Activated naive CD4-positive, alpha-beta T cell treated with anti-CD3 and anti-CD28 coated beads, Interleukin-2, amount 50 U/mL, for 72 hours (primary cell): Measurements from ENCODE around the gene FAM20C. TPM values are rescaled to one million over a fixed set of nuclear protein-coding genes. Genes with fewer than 3 reads are reported as not detected.

Experiments used
- ATAC-seq, 2 donors: fragments of 150-1000 bp; cut with Tn5 transposase; 2 replicates each; pipeline ENCODE4 v1.10.0; 2021; ENCODE audit warnings: mild to moderate bottlenecking in 2 of 2, moderate library complexity in 2 of 2
- DNase-seq, 2 donors: peaks; one replicate each; pipeline ENCODE4 v3.0.0; 2021 to 2022; ENCODE audit warnings: low spot score in 2 of 2
- H3K27ac Mint-ChIP-seq, 2 donors: one replicate each; pipeline ENCODE4 v1.8.0; 2022; ENCODE audit warnings: mild to moderate bottlenecking in 2 of 2, mixed read lengths in 2 of 2
- H3K36me3 Mint-ChIP-seq, 2 donors: one replicate each; pipeline ENCODE4 v1.8.0; 2022; ENCODE audit warnings: mixed read lengths in 2 of 2
- H3K9me3 Mint-ChIP-seq, 2 donors: one replicate each; pipeline ENCODE4 v1.8.0; 2022; ENCODE audit warnings: mixed read lengths in 2 of 2
- total RNA-seq, 2 donors: library from RNA; stranded (reverse); gene quantifications; one replicate each; pipeline ENCODE4 v1.2.3, GENCODE V29; 2022

Gene FAM20C
- total RNA-seq, 2 donors from 2014 or later: 0.53 TPM; not detected in 1

DNA sequence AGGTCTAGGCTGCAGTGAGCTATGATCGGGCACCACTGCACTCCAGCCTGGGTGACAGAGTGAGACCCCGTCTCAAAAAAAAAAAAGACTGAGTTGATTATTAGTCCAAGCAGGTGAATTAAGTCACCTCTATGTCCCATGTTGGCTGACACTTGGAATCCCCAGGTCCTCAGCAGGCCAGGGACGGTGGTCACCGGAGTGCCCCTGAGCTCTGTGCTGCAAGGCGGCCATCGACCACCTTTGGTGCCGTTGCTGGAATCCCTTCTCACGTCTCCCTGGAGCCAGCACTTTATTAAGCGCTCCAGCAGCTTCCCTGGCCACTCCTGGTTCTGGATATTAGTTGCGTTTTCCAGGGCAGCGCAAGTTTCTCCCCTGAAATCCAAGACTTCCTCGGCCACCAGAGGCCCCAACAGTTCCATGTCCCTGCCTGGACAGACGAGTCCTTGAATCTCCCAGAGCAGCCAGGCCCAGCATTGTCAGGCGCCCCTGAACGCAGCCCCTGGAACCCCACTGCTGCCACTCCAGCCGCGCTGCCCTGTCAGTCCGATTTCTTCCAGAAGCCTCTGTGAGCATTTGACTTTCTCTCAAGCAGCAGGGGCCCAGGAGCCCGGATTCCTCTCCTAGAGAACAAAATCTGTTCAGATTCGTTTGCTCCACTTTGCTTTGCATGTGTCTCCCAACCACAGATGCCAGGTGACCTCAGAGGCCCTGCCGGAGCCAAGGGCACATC is 59.2 kb downstream of the FAM20C start:
- Mint-ChIP-seq H3K9me3 (no peaks in the 10 kb centered on the region), H3K36me3 (no peaks in the 10 kb centered on the region), H3K27ac (no peak overlapping the region)
- no peak for ATAC-seq
- no peak for DNase-seq

DNA sequence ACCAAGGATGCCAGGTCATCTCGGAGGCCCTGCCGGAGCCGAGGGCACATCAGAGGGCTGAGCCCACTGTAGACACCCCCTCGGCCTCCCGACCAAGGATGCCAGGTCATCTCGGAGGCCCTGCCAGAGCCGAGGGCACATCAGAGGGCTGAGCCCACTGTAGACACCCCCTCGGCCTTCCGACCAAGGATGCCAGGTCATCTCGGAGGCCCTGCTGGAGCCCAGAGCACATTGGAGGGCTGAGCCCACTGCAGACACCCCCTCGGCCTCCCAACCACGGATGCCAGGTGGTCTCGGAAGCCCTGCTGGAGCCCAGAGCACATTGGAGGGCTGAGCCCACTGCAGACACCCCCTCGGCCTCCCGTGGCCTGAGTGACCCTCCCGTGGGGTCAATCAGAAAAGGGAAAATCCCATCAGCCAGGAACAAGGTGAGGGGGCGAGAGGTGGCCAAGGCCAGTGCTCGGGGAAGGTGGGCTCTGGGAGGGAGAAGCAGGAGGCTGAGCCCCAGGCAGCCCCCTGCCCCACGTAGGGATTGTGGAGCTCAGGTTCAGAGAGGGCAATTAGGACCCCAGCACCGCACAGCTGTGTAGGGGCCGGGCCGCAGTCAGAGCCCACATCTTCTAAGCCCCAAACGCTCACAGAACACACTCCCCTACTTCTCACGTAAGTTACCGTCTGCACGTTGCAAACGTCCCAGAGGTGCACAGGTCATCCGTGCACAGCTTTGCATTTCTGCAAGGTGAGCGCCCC is 60.0 kb downstream of the FAM20C start:
- no peak for DNase-seq
- no peaks in the 10 kb centered on the region for H3K36me3 Mint-ChIP-seq
- no peak for ATAC-seq
- H3K9me3 Mint-ChIP-seq: no peaks in the 10 kb centered on the region
- H3K27ac Mint-ChIP-seq: no peak overlapping the region

DNA sequence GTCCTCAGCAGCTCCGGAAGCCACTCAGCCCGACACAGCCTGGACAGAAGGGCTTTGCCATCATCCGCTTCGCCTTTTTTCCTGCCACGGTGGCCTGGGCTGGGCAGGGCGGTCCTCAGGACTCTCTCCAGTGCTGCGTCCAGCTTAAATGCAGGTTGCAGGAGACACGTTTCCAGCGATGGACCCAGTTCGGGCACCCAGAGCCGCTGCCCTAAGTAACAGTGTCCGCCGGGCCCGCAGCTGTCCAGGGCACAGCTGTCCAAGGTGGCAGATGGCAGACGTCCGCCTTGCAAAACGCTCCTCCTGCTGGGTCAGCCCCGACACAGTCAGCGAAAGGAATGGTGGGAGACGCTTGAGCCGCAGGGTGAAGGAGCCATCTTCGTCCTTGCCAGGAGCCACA is 60.6 kb downstream of the FAM20C start:
- H3K9me3 Mint-ChIP-seq: no peaks in the 10 kb centered on the region
- no peak overlapping the region for H3K27ac Mint-ChIP-seq
- DNase-seq (no peak), ATAC-seq (no peak)
- H3K36me3 Mint-ChIP-seq: no peaks in the 10 kb centered on the region

DNA sequence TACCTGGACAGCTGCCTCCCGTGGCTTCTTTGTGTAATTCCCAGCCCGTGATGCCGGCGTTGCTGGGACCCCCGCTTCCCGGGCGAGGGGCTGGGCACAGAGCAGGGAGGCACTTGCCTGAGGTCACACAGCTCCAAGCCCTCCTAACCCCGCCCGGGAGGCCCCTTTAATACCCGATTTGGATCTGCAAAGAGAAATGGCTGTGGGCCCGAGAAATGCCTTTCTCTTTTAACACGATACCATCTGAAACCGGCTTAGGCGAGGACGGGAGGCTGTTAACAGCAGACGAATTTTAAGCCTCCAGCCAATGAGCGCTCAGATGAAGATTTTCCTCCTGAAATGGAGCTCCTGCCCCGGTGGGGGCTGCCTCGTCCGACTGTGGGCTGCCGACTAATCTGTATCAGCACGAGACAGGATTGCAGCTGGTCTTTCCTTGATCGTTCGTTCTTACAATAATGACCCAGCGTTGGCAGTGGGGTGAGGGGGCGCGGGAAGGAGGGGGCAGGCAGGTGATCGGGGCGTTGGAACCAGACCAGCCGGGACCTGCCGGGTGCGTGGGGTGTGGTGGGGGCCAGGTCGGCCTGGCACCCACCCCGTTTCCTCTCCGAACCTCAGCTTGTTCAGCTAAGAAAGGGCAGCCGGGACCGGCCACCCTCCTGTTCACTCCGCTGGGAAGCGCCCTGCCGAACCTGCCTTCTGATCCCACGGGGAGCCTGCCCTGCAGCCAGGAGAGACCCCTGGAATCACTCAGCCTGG is 61.4 kb downstream of the FAM20C start:
- no peak for ATAC-seq
- no peak for DNase-seq
- Mint-ChIP-seq H3K27ac (no peak overlapping the region), H3K9me3 (no peaks in the 10 kb centered on the region), H3K36me3 (no peaks in the 10 kb centered on the region)

DNA sequence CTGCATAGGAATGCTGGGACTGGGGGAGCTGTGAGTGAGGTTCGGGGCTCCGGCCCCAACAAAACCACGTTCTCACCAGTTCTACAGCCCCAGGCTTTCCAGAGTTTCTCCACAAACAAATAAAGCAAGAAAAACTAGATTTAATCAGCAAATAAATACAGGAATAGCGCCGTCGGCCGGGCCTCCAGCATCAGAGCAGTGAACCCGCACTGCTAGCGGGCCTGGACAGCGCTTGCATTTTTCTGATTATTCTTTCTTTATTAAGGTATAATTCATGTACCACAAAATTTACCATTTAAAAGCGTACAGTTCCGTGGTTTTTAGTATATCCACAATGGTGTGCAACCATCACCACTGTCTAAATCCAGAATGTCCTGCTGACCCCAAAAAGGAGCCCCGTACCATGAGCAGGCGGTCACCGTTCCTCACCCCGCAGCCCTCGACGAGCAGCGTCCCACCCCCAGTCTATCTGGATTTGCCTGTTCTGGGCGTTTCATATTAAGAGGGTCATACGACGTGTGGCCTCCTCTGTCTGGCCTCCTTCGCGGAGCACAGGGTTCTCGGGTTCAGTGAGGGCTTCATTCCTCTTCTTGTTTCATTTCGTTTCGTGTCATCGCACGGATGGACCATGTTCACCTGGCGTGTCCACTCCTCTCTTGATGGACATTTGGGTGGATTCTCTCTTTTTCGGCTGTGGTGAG is 62.1 kb downstream of the FAM20C start:
- Mint-ChIP-seq H3K27ac (no peak overlapping the region), H3K36me3 (no peaks in the 10 kb centered on the region), H3K9me3 (no peaks in the 10 kb centered on the region)
- ATAC-seq: no peak
- no peak for DNase-seq

DNA sequence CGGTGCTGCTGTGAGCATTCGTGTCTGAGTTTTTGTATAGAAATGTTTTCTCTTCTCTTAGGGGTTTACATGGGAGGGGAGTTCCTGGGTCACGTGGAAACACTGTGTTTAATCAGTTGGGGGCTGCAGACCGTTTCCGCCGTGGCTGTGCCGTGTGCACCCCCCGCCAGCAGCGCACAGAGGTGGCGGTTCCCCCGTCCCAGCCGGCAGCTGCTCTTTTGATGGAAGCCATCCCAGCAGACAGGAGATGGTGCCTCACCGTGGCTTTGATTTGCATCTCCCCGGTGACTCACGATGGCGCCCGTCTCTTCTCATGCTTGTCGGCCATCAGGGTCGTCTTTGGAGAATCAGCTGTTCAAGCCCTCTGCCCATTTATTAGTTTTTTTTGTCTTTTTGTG is 62.7 kb downstream of the FAM20C start:
- no peak for ATAC-seq
- no peak for DNase-seq
- H3K27ac Mint-ChIP-seq: no peak overlapping the region
- no peaks in the 10 kb centered on the region for H3K36me3 Mint-ChIP-seq
- no peaks in the 10 kb centered on the region for H3K9me3 Mint-ChIP-seq

DNA sequence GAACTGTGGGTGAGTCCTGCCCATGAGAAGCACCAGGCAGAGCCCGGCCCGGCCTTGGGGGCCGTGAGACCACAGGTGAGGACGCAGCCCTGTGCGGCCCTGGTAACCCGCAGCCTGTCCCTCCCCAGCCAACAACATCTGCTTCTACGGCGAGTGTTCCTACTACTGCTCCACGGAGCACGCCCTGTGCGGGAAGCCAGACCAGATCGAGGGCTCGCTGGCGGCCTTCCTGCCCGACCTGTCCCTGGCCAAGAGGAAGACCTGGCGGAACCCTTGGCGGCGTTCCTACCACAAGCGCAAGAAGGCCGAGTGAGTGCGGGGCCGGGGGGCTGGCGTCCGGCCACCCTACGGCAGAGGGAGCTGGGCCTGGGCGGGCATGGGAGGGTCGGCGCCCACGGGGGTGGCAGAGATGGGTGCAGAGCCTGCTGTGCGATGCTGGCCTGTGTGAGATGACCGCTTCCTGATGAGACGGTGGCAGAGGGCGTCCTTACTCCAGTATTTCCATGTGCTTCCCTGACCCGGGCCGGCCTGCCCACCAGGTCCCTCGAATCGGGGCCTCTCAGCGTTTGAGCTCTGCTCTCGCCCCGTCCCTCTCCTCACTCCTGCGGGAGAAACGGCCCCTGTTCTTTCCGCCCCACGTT is 63.5 kb downstream of the FAM20C start:
- DNase-seq: no peak
- no peak overlapping the region for H3K27ac Mint-ChIP-seq
- no peaks in the 10 kb centered on the region for H3K36me3 Mint-ChIP-seq
- no peak for ATAC-seq
- H3K9me3 Mint-ChIP-seq: no peaks in the 10 kb centered on the region

DNA sequence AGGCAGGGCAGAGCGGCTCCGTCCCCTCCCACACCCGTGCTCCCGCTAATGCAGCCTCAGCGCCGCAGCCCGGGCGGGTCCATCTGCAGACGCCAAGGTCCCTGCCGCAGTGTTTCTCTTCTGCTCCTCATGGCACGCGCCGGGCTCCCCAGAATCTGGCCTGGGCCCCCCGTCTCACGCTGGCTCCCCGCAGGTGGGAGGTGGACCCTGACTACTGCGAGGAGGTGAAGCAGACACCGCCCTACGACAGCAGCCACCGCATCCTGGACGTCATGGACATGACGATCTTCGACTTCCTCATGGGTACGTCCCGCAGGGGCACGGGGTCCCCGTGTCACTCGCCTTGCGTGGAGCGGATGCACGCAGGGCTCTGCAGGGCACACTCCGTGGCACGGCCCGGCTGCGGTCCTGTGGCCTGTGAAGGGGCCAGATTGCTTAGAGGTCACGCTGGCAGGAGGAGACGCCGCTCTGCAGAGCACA is 64.1 kb downstream of the FAM20C start:
- Mint-ChIP-seq H3K36me3 (no peaks in the 10 kb centered on the region), H3K27ac (no peak overlapping the region), H3K9me3 (no peaks in the 10 kb centered on the region)
- DNase-seq (no peak), ATAC-seq (no peak)

DNA sequence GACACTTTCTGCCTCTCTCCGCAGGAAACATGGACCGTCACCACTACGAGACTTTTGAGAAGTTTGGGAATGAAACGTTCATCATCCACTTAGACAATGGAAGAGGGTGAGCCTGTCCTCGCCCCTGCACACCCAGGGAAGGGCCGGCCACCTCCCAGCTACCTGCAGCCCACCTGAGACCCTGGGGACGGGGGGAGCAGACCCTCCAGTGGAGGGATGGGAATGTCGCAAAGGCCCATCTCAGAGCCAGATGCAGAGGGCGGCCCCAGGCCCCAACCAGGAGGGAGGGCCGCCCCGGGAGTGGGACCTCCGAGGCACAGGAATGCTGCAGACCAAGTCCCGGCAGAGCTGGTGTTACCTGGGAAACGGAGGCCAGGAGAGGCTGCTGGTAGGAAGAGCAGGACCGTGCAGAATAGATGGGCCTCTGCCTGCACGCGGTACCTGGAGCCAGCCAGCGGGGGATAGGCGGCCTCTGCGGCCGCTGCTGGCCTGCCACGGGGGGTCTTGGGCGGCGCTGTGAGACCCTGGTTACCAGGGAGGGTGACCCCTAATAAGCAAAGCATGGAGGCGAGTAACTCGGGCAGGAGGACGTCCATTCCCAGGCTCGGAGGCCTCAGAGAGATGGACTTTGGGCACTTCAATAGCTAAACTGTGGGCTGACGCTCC is 64.7 kb downstream of the FAM20C start:
- DNase-seq: no peak
- Mint-ChIP-seq H3K27ac (no peak overlapping the region), H3K36me3 (peaks cover 2 to 5% of the 10 kb centered on the region in 2 donors), H3K9me3 (peaks cover 0 to 4% of the 10 kb centered on the region in 2 donors)
- ATAC-seq: no peak

DNA sequence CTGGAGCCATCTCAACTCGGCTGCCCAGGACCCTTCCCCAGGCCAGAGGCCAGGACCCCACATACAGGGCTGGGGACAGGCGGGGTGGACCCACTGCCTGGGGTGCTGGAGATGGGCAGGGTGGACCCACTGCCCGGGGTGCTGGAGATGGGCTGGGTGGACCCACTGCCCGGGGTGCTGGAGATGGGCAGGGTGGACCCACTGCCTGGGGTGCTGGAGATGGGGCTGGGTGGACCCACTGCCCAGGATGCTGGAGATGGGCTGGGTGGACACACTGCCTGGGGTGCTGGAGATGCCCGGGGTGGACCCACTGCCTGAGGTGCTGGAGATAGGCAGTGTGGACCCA is 65.2 kb downstream of the FAM20C start:
- DNase-seq (no peak), ATAC-seq (no peak)
- H3K27ac Mint-ChIP-seq: no peak overlapping the region
- peaks cover 6 to 10% of the 10 kb centered on the region in 2 donors for H3K36me3 Mint-ChIP-seq
- H3K9me3 Mint-ChIP-seq: peaks cover 4 to 9% of the 10 kb centered on the region in 2 donors

DNA sequence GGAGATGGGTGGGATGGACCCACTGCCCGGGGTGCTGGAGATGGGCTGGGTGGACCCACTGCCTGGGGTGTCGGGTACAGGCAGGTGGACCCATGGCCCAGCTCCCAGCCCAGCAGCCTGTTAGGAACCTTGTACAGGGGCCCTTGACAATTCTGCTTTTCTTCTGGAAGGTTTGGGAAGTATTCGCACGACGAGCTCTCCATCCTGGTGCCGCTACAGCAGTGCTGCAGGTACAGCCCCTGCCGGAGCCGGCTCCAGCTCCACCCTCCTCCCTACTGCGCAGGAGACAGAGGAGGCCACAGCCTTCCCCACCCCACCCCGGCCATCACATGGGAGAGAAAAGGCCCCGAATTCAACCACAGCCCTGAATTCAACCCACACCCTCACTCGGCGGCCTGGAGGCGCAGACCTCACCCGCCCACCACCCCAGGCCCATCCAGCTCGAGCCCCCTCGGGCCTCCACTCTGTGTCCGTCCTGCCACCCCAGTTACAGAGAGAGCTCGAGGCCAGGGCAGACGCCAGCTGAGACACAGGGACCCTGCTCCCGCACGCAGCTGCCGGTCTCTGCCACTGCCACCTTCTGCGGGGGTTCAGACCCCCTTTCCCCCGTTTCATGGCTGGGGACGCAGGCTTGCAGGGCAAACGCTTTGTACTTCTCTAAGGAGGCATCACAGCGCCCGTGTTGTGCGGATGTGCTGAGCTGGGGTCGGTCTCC is 66.3 kb downstream of the FAM20C start:
- DNase-seq: no peak
- Mint-ChIP-seq H3K27ac (no peak overlapping the region), H3K36me3 (peaks cover 6 to 12% of the 10 kb centered on the region in 2 donors), H3K9me3 (peaks cover 5 to 9% of the 10 kb centered on the region in 2 donors)
- ATAC-seq: no peak

DNA sequence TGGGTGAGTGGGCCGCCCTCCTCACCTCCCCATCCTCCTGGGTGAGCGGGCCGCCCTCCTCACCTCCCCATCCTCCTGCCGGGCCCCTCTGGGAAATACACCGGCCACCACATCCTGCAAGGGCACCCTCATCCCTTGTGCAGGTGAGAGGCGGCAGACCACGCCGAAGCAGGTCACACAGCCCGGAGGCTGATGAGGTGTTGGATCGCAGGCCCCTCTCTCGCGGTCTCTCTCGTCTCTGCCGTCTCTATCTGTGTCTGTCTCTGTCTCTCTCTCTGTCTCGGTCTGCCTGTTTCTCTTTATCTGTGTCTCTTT is 66.8 kb downstream of the FAM20C start:
- Mint-ChIP-seq H3K27ac (no peak overlapping the region), H3K36me3 (peaks cover 6 to 12% of the 10 kb centered on the region in 2 donors), H3K9me3 (peaks cover 5 to 9% of the 10 kb centered on the region in 2 donors)
- DNase-seq (no peak), ATAC-seq (no peak)

DNA sequence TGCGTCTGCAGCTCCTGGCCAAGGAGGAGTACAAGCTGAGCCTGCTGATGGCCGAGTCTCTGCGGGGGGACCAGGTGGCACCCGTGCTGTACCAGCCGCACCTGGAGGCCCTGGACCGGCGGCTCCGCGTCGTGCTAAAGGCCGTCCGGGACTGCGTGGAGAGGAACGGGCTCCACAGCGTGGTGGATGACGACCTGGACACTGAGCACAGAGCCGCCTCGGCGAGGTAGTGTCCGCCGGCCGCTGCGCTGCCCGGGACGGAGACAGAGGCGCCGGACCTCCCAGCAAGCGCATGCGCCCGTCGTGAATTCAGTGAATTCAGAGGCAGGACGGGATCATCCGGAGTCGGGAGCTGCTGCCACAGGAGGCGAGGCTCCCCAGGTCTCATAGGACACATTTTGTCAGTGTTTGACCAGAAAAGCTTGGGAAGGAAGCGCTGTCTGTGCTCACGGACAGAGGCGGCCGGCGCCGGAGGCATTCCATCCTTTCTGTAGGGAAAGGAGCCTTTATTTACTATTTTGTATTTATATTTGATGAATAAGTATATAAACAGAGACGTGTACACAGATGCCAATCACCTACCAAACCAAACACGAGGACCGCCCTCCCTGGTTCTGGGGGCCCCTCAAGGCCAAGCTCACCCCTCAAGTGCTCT is 67.5 kb downstream of the FAM20C start:
- no peak for ATAC-seq
- Mint-ChIP-seq H3K27ac (no peak overlapping the region), H3K9me3 (peaks cover 5 to 9% of the 10 kb centered on the region in 2 donors), H3K36me3 (peaks cover 6 to 12% of the 10 kb centered on the region in 2 donors)
- no peak for DNase-seq

DNA sequence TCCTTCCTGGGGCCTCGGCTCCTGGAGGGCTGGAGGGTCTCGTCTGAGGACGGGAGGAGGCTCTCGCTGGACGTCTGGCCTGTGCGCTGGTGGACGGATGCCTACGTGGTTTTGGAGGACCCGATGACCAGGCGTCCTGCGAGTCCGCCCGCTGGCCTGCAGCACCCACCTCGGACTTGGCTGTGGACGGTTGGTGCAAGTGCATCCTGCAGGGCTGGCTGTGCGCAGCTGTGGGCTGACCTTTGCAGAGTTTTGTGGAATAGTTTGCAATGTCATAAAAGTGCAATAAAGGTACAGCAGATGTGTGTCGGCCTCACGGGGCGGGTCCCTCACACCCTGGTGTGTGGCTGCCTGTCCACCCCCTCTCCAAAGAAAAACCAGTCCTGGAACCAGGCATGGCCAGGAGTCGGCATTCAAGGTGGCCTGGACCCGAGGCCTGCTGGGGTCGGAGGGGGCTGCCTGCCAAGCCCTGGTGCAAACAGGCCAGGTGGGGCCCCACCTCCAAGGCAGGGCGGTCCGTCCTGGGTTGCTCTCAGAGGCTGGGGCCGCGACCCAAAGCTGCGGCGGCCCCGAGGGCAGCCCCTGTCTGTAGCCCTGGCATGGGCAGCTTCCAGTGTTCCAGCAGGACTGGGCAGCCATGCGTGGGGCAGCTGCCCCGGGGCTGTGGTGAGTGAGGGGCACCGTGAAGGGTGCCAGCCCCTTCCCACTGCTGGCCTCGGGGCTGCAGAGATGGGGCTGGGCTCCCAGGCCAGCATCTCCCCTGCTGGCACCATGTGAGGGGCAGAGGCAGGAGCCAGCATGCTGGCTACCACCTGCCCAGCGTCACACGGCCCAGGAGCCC is 68.3 kb downstream of the FAM20C start:
- Mint-ChIP-seq H3K36me3 (peaks cover 6 to 12% of the 10 kb centered on the region in 2 donors), H3K9me3 (peaks cover 5 to 9% of the 10 kb centered on the region in 2 donors), H3K27ac (no peak overlapping the region)
- DNase-seq: no peak
- ATAC-seq: no peak
